ENCODE data around the gene SLC35A3. TPM values are rescaled to one million over a fixed set of nuclear protein-coding genes. Genes with fewer than 3 reads are reported as not detected.

SLC35A3 gene
- total RNA-seq, 1 donor from 2014 or later = 26.7 TPM

- Mint-ChIP-seq H3K27ac (no peak overlapping the region), H3K4me3 (no peak overlapping the region), H3K4me1 (ENCODE audit: unreplicated experiment) (no peaks in the 10 kb centered on the region), H3K36me3 (peaks cover 39% of the 10 kb centered on the region), H3K27me3 (no peaks in the 10 kb centered on the region), H3K9me3 (no peaks in the 10 kb centered on the region)
- no peak for DNase-seq (ENCODE audit: extremely low spot score, unreplicated experiment)
- TF ChIP-seq CTCF (conservative IDR thresholded peaks at IDR 0.05) = no peak
These were observed 27.2 kb downstream of the SLC35A3 start for GRCh38 chr1:99996951-99997350.

GRCh38 chr1:100001462-100001861, 31.7 kb downstream of the SLC35A3 start:
- H3K27ac Mint-ChIP-seq = no peak overlapping the region
- no peak for TF ChIP-seq CTCF (conservative IDR thresholded peaks at IDR 0.05)
- peaks cover 26% of the 10 kb centered on the region for H3K36me3 Mint-ChIP-seq
- H3K9me3 Mint-ChIP-seq = no peaks in the 10 kb centered on the region
- DNase-seq (ENCODE audit: extremely low spot score, unreplicated experiment) = no peak
- no peak overlapping the region for H3K4me3 Mint-ChIP-seq
- H3K4me1 Mint-ChIP-seq (ENCODE audit: unreplicated experiment) = no peaks in the 10 kb centered on the region
- no peaks in the 10 kb centered on the region for H3K27me3 Mint-ChIP-seq

- H3K27ac Mint-ChIP-seq = no peak overlapping the region
These were observed 35.6 kb downstream of the SLC35A3 start for GRCh38 chr1:100005424-100005823.

GRCh38 chr1:100006688-100007087, 36.9 kb downstream of the SLC35A3 start:
- no peaks in the 10 kb centered on the region for H3K9me3 Mint-ChIP-seq
- H3K4me3 Mint-ChIP-seq = no peak overlapping the region
- H3K4me1 Mint-ChIP-seq (ENCODE audit: unreplicated experiment) = no peaks in the 10 kb centered on the region
- H3K27me3 Mint-ChIP-seq = no peaks in the 10 kb centered on the region
- peaks cover 30% of the 10 kb centered on the region for H3K36me3 Mint-ChIP-seq
- no peak for DNase-seq (ENCODE audit: extremely low spot score, unreplicated experiment)
- TF ChIP-seq CTCF (conservative IDR thresholded peaks at IDR 0.05) = no peak
- H3K27ac Mint-ChIP-seq = no peak overlapping the region

More at GRCh38 chr1:100005424-100005823, 35.6 kb downstream of the SLC35A3 start:
- Mint-ChIP-seq H3K4me1 (ENCODE audit: unreplicated experiment) (no peaks in the 10 kb centered on the region), H3K9me3 (no peaks in the 10 kb centered on the region), H3K27me3 (no peaks in the 10 kb centered on the region), H3K4me3 (no peak overlapping the region), H3K36me3 (peaks cover 30% of the 10 kb centered on the region)
- DNase-seq (ENCODE audit: extremely low spot score, unreplicated experiment) = no peak
- TF ChIP-seq CTCF (conservative IDR thresholded peaks at IDR 0.05) = no peak

GRCh38 chr1:100009458-100009857, 39.7 kb downstream of the SLC35A3 start:
- H3K27ac Mint-ChIP-seq = no peak overlapping the region
- no peak for TF ChIP-seq CTCF (conservative IDR thresholded peaks at IDR 0.05)
- no peak for DNase-seq (ENCODE audit: extremely low spot score, unreplicated experiment)
- no peaks in the 10 kb centered on the region for H3K9me3 Mint-ChIP-seq
- no peaks in the 10 kb centered on the region for H3K27me3 Mint-ChIP-seq
- H3K36me3 Mint-ChIP-seq = peaks cover 20% of the 10 kb centered on the region
- H3K4me1 Mint-ChIP-seq (ENCODE audit: unreplicated experiment) = no peaks in the 10 kb centered on the region
- no peak overlapping the region for H3K4me3 Mint-ChIP-seq

- no peaks in the 10 kb centered on the region for H3K4me1 Mint-ChIP-seq (ENCODE audit: unreplicated experiment)
- H3K9me3 Mint-ChIP-seq = no peaks in the 10 kb centered on the region
- no peak overlapping the region for H3K27ac Mint-ChIP-seq
- no peak overlapping the region for H3K4me3 Mint-ChIP-seq
- no peak for TF ChIP-seq CTCF (conservative IDR thresholded peaks at IDR 0.05)
- no peaks in the 10 kb centered on the region for H3K27me3 Mint-ChIP-seq
- peaks cover 18% of the 10 kb centered on the region for H3K36me3 Mint-ChIP-seq
- DNase-seq (ENCODE audit: extremely low spot score, unreplicated experiment) = no peak
These were observed 41.0 kb downstream of the SLC35A3 start for GRCh38 chr1:100010804-100011203.
